Muscle of arm (tissue), 12 donors: ENCODE measurements around the gene TMED3. TPM values are rescaled to one million over a fixed set of nuclear protein-coding genes. Genes with fewer than 3 reads are reported as not detected.

Experiments
- DNase-seq: peaks from one replicate; pipeline ENCODE4 v3.0.0-alpha.2; 2013
- polyA plus RNA-seq, 12 donors: library from polyadenylated mRNA; unstranded; fragments of 120-200 nt; gene quantifications; one replicate each; pipeline ENCODE4 v1.2.1, GENCODE V29; 2013; ENCODE audit not compliant: insufficient read length in 12 of 12

TMED3 gene
- polyA plus RNA-seq, 12 donors, result 28.3 to 72.4 (median 42.0) TPM; not detected in 1

DNA sequence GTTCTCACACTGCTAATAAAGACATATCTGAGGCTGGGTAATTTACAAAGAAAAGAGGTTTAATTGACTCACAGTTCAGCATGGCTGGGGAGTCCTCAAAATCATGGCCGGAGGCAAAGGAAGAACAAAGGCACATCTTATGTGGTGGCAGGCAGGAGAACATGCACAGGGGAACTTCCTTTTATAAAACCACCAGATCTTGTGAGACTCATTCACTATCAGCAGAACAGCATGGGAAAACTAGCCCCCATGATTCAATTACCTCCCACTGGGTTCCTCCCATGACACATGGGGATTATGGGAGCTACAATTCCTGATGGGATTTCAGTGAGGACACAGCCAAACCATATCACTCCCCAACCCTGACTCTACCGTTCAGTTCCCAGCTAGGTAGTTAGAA lies 61.5 kb downstream of the TMED3 start:
- DNase-seq, result no peak

Other genes starting within 250 kb of the TMED3 start
- gene RASGRF1, start 220.3 kb upstream of the TMED3 start, polyA plus RNA-seq, result under 1 TPM in 10 of 12 donors, not detected in 2; 0.11 to 0.80 (median 0.32) TPM
- under 1 TPM in 2 of 12 donors, not detected in 10; 0.03 to 0.04 TPM for gene ANKRD34C, start 28.4 kb upstream of the TMED3 start, polyA plus RNA-seq
- gene MINAR1, start 121.2 kb downstream of the TMED3 start, polyA plus RNA-seq, result 1 to 10 TPM in 11 of 12 donors, not detected in 1; 1.2 to 2.3 (median 1.7) TPM